Pancreas (tissue), 10 donors: Measurements from ENCODE around the gene GJB6. TPM values are rescaled to one million over a fixed set of nuclear protein-coding genes. Genes with fewer than 3 reads are reported as not detected.

ENCODE experiments used
- ATAC-seq, 4 donors: fragments of 200-7000 bp; cut with Tn5 transposase; one replicate each; pipeline versions ENCODE4 v1.8.0 to v1.9.1; 2020; ENCODE audit warnings: mild to moderate bottlenecking in 4 of 4, moderate library complexity in 4 of 4
- DNase-seq, 6 donors: peaks; one replicate each; pipeline ENCODE4 v3.0.0-alpha.2; 2020
- FAIRE-seq: peaks from 2 replicates; lab custom pipeline; 2012; peaks lifted over from hg19 to GRCh38; lab: Jason Lieb, UNC
- H3K27ac ChIP-seq, 4 donors: fragments of 200-600 bp; sonication (generic); 1 replicate in 3 of 4; 2 replicates in 1 of 4; pipeline versions ENCODE4 v1.5.0 to v1.8.0; 2020
- H3K27me3 ChIP-seq, 4 donors: fragments of 200-600 bp; one replicate each; pipeline ENCODE4 v1.8.0; 2021
- H3K36me3 ChIP-seq, 3 donors: fragments of 200-600 bp; sonication (generic) in 1 of 3; one replicate each; pipeline versions ENCODE4 v1.5.0 to v1.8.0; 2020 to 2021
- H3K4me1 ChIP-seq, 3 donors: fragments of 200-600 bp; one replicate each; pipeline ENCODE4 v1.8.0; 2021
- H3K4me3 ChIP-seq, 4 donors: fragments of 200-600 bp; sonication (generic) in 2 of 4; one replicate each; pipeline versions ENCODE4 v1.5.0 to v1.8.0; 2020 to 2021
- H3K9me3 ChIP-seq, 4 donors: fragments of 200-600 bp; one replicate each; pipeline ENCODE4 v1.8.0; 2021
- WGBS, 2 donors: extraction: QIAGEN DNeasy Blood & Tissue Kit; methylation state at CpG; one replicate each; pipeline ENCODE4 v1.1.7; 2013; 5-methylcytosine and 5-hydroxymethylcytosine counted together
- intact Hi-C, 3 donors: fragments of 100-400 bp; cut with DNase I; formaldehyde crosslinking; loops; one replicate each; pipeline versions ENCODE4 v1.11.1 to v1.14.2; 2022
- polyA plus RNA-seq, 2 donors: library from polyadenylated mRNA; stranded (reverse); fragments of 200-250 nt; gene quantifications; one replicate each; pipeline ENCODE4 v1.2.3, GENCODE V29; 2013
- total RNA-seq, 6 donors: library from RNA; stranded (reverse); fragmentation: NEBNext Ultra II Directional in 4 of 6; extraction: Animal tissue kit (Norgen Biotek cat#: 25700) in 4 of 6; gene quantifications; one replicate each; pipeline versions ENCODE4 v1.2.1 to v1.2.4, GENCODE V29; 2021 to 2023
- TF ChIP-seq, protein P1 (sequence below), 4 donors: fragments of 200-600 bp; sonication (generic) in 3 of 4; IDR thresholded peaks; one replicate each; pipeline versions ENCODE4 v1.5.0 to v1.8.0; 2021; ENCODE audit warnings: antibody characterized with exemption in 4 of 4
- donor health status: healthy with polysubstance abuse.
- donor health status: DM: no; HTN: no; CAD: no; lungs with moderate emphysema.
- donor health status: DM: no; HTN: no; CAD: no.
- donor health status: control.
- donor health status: control.
- donor health status: Bipolar disorder and iron deficiency.
- donor health status: DM: yes; HTN: yes; CAD: no.
- donor health status: DM: no; HTN: no; CAD: no.
- donor health status: DM: no; HTN: no; CAD: no.
- donor health status: DM: yes; HTN: yes; CAD: no.

Gene GJB6
- total and polyA plus RNA-seq, 8 donors, result 0.08 to 0.09 TPM; not detected in 6

DNA sequence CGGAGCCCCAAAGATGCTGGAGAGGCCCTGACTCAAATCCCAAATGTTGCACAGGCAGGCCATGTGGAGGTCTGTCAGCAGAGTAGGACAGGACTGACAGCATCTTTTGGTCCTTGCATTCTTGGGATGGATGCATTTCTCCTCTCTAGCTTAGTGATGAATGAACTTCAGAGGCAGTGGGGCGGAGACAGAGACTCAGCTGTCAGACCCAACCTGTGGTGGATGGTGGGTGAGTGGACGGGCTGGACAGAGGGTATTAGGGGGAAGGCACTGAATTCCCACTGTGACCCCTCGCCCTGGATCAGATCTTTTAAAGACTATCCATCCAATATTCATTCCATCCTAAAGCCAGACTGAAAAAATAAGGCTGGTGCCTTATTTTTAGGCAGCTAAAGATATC lies 39.3 kb upstream of the GJB6 start:
- TF ChIP-seq, protein P1, sequence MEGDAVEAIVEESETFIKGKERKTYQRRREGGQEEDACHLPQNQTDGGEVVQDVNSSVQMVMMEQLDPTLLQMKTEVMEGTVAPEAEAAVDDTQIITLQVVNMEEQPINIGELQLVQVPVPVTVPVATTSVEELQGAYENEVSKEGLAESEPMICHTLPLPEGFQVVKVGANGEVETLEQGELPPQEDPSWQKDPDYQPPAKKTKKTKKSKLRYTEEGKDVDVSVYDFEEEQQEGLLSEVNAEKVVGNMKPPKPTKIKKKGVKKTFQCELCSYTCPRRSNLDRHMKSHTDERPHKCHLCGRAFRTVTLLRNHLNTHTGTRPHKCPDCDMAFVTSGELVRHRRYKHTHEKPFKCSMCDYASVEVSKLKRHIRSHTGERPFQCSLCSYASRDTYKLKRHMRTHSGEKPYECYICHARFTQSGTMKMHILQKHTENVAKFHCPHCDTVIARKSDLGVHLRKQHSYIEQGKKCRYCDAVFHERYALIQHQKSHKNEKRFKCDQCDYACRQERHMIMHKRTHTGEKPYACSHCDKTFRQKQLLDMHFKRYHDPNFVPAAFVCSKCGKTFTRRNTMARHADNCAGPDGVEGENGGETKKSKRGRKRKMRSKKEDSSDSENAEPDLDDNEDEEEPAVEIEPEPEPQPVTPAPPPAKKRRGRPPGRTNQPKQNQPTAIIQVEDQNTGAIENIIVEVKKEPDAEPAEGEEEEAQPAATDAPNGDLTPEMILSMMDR (IDR thresholded peaks at IDR 0.05), result no peak
- ATAC-seq (no peak), DNase-seq (no peak), FAIRE-seq (no peak)
- Histone ChIP-seq H3K4me3 (no peak overlapping the region), H3K4me1 (no peaks in the 10 kb centered on the region), H3K27ac (no peak overlapping the region), H3K36me3 (no peaks in the 10 kb centered on the region), H3K9me3 (no peaks in the 10 kb centered on the region), H3K27me3 (peaks cover 0 to 3% (median 0%) of the 10 kb centered on the region in 4 donors)
- intact Hi-C loops, result no loop called here
- 58 to 74% methylated on average over 4 of the region's 4 CpGs for WGBS, 2 donors

DNA sequence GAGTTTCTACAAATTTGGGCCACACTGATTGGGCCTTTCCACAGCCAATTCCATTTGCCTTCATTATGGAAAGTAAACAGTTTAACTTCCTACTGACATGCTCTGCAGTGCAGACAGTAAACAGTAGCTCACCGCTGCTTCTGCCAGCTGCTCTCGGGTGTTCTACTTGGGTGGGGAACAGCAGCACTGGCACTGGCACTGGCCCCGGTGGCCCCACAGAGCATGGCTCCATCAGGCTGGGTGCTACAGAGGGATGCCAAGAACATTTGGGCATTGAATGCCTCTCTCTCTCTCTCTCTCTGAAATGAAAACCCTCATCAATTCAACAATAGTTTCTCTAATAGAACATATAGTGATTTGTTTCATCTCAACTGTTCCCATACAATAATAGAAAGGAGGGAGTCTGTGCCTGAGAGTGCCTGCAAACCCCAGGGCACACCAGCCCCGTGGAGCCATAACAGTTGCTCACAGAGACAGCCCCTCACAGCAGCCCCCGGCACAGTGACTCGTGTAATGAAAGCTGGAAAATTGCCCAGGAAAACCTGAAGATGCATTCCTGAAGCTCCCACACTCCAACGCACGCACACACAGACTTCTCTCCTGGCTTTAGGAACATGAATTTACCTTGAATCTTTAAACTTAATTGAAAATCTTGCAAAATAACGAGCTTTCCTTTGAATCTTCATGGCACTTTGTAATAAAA lies 38.2 kb upstream of the GJB6 start:
- no peak overlapping the region for H3K27ac ChIP-seq
- H3K4me1 ChIP-seq, result no peaks in the 10 kb centered on the region
- DNase-seq (no peak), ATAC-seq (no peak), FAIRE-seq (no peak)
- 34 to 37% methylated on average over 9 of the region's 9 CpGs for WGBS, 2 donors
- no peak overlapping the region for H3K4me3 ChIP-seq
- TF ChIP-seq, protein P1 (IDR thresholded peaks at IDR 0.05), result no peak
- intact Hi-C loops, result no loop called here
- no peaks in the 10 kb centered on the region for H3K9me3 ChIP-seq
- H3K36me3 ChIP-seq, result no peaks in the 10 kb centered on the region
- peaks cover 0 to 3% (median 0%) of the 10 kb centered on the region in 4 donors for H3K27me3 ChIP-seq

DNA sequence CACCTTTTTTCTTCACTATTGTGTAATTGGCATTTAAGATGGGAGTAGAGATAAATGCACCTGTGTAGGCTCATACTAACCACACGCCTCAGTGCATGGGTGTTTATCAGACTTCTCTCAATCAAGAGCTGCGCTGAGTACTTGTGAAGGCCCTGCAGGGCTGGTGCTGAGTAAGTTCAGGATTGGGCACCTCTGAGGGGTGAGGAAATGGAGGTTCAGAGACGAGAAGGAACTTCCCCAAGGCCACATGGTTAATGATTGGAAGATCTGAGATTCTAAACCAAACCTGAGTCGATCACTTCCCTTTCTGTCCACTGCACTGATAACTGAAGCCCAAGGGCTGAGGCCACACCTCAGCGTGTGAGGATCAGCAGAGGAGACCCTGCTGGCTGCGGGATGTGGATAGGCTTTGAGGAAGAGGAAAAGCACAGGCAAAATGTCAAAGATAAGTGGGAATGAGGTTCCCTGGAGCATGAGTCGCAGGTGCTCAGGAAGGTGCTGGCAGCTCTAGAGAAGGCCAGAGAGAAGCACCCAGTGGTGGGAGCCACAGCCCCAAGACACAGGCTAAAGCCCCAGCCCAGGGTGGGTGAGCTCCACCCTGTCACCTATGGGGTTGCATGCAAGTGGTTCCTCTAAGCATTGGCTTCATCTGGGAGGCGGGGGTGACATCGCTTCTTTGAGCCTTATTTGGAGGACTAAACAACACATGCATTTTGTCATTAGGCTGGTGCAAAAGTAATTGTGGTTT lies 32.3 kb upstream of the GJB6 start:
- ATAC-seq, result no peak
- intact Hi-C loops, result no loop called here

DNA sequence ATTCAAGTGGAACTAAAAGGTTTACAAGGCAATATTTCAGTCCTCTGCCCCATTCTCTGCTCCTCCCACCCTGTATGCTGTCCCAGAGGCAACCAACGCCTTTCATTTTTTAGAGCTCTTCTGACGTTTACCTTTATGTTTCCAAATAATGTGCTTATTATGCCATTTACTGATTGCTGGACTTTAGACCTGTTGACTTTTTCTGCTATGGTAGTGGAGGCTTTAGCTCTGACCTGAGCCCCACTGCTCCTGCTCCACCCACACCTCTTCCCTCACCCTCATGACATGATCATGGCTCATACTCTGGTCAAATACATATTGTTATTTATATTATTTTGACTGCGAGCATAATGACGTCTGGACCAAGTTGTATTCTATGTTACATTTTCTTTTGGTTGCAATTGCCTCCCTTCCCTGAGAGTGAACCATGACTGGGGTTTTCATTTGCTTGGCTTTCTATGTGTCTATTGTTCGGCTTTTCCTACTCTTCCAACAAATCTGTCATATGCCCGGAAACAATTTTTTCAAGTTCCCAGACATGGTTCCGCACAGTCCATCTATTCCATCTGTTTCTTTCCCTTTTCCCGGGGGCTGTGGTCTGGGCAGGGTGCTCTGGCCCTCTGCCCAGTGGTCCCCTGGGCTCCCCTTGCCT lies 31.4 kb upstream of the GJB6 start:
- 80 to 83% methylated on average over 8 of the region's 8 CpGs for WGBS, 2 donors
- Histone ChIP-seq H3K4me1 (no peaks in the 10 kb centered on the region), H3K9me3 (no peaks in the 10 kb centered on the region), H3K36me3 (no peaks in the 10 kb centered on the region), H3K27me3 (no peaks in the 10 kb centered on the region), H3K4me3 (no peak overlapping the region), H3K27ac (no peak overlapping the region)
- ATAC-seq, result no peak
- intact Hi-C loops, result no loop called here
- FAIRE-seq, result no peak
- no peak for DNase-seq
- TF ChIP-seq, protein P1 (IDR thresholded peaks at IDR 0.05), result no peak

More for the DNA sequence above, 32.3 kb upstream of the GJB6 start:
- 57 to 67% methylated on average over 9 of the region's 9 CpGs for WGBS, 2 donors
- Histone ChIP-seq H3K27ac (no peak overlapping the region), H3K4me1 (no peaks in the 10 kb centered on the region), H3K36me3 (no peaks in the 10 kb centered on the region), H3K4me3 (no peak overlapping the region), H3K27me3 (no peaks in the 10 kb centered on the region), H3K9me3 (no peaks in the 10 kb centered on the region)
- TF ChIP-seq, protein P1 (IDR thresholded peaks at IDR 0.05), result no peak
- no peak for DNase-seq
- no peak for FAIRE-seq
